Astrocyte of the cerebellum (primary cell): Measurements from ENCODE around the gene THY1.

Source experiments
- DNase-seq: peaks from one replicate; pipeline ENCODE4 v3.0.0-alpha.2; 2011; ENCODE audit warnings: low read depth
- H3K4me3 ChIP-seq: 2 replicates; pipeline ENCODE4 v1.5.1; 2011; ENCODE audit warnings: mild to moderate bottlenecking, low read depth, low read length, moderate library complexity
- CTCF ChIP-seq: IDR thresholded peaks from 2 replicates; pipeline ENCODE4 v1.5.1; 2012; ENCODE audit warnings: low read length, low read depth, moderate library complexity, mild to moderate bottlenecking; ENCODE audit errors: missing control alignments
- in situ Hi-C: cut with HindIII; loops from 2 replicates; pipeline ENCODE4 v1.10.0; 2017; ENCODE audit warnings: low sequenced_read_pairs

Gene THY1

GRCh38 chr11:119367661-119368120 is 55.3 kb downstream of the THY1 start:
- TF ChIP-seq CTCF: no peak
- no peak overlapping the region for H3K4me3 ChIP-seq
- no peak for DNase-seq
- in situ Hi-C loops: loop anchor here (25.0 kb wide), 1 partner anchor 345 kb away; no protein-coding TSS in a partner anchor
